ENCODE measurements around the gene SELE.

SELE gene

DNA sequence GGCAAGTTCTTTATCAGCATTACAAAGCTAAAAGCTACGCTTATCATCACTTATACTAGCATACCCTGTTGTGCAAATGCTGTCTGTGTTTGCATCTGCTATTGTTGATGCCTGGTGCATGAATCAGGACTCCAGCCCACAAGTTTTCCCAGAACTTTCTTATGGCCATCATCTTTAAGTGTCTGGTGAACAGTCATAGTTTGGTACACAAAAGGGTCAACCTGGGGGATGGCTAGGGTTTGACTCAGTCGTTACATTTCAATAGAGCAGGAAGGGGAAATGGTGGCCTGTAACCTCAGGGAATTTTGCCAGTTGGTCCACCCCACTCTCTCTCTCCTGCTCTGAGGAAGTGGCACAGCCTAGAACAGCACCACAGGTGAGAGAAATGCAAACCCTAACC is 57.9 kb downstream of the SELE start:
- ATAC-seq, result no peak
- TF ChIP-seq ZC3H10 (CRISPR knock-in tag; IDR thresholded peaks at IDR 0.05), result no peak
- TF ChIP-seq, protein P1, sequence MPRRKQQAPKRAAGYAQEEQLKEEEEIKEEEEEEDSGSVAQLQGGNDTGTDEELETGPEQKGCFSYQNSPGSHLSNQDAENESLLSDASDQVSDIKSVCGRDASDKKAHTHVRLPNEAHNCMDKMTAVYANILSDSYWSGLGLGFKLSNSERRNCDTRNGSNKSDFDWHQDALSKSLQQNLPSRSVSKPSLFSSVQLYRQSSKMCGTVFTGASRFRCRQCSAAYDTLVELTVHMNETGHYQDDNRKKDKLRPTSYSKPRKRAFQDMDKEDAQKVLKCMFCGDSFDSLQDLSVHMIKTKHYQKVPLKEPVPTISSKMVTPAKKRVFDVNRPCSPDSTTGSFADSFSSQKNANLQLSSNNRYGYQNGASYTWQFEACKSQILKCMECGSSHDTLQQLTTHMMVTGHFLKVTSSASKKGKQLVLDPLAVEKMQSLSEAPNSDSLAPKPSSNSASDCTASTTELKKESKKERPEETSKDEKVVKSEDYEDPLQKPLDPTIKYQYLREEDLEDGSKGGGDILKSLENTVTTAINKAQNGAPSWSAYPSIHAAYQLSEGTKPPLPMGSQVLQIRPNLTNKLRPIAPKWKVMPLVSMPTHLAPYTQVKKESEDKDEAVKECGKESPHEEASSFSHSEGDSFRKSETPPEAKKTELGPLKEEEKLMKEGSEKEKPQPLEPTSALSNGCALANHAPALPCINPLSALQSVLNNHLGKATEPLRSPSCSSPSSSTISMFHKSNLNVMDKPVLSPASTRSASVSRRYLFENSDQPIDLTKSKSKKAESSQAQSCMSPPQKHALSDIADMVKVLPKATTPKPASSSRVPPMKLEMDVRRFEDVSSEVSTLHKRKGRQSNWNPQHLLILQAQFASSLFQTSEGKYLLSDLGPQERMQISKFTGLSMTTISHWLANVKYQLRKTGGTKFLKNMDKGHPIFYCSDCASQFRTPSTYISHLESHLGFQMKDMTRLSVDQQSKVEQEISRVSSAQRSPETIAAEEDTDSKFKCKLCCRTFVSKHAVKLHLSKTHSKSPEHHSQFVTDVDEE (CRISPR knock-in tag; IDR thresholded peaks at IDR 0.05), result no peak
